GM23338 (cell line): ENCODE data around the gene BRD7. TPM values are rescaled to one million over a fixed set of nuclear protein-coding genes. Genes with fewer than 3 reads are reported as not detected.

Experiments
- ATAC-seq: fragments of 200-7000 bp; cut with Tn5 transposase; 3 replicates; pipeline ENCODE4 v1.9.1; 2020
- DNase-seq: peaks from one replicate; pipeline ENCODE4 v3.0.0-alpha.2; 2015; ENCODE audit warnings: low spot score
- H2AFZ ChIP-seq: fragments of 200-600 bp; sonication (generic); 2 replicates; pipeline ENCODE4 v1.8.0; 2016; ENCODE audit warnings: antibody characterized with exemption, mild to moderate bottlenecking, moderate library complexity
- H3F3A ChIP-seq: fragments of 200-600 bp; sonication (generic); replicated peaks from 2 replicates; pipeline ENCODE4 v1.8.0; 2017; ENCODE audit warnings: antibody characterized with exemption, mixed run types, low read depth
- H3K27ac ChIP-seq: fragments of 200-600 bp; sonication (generic); 2 replicates; pipeline ENCODE4 v1.6.1; 2016; ENCODE audit warnings: low read depth
- H3K27me3 ChIP-seq: fragments of 200-600 bp; sonication (generic); 2 replicates; pipeline ENCODE4 v1.8.0; 2016; ENCODE audit warnings: mild to moderate bottlenecking, mixed run types, moderate library complexity; ENCODE audit not compliant: insufficient read depth
- H3K36me3 ChIP-seq: fragments of 200-600 bp; sonication (generic); 2 replicates; pipeline ENCODE4 v1.8.0; 2016; ENCODE audit warnings: mild to moderate bottlenecking; ENCODE audit not compliant: insufficient read depth
- H3K4me1 ChIP-seq: fragments of 200-600 bp; sonication (generic); 2 replicates; pipeline ENCODE4 v1.8.0; 2016; ENCODE audit warnings: mild to moderate bottlenecking, moderate library complexity; ENCODE audit not compliant: insufficient read depth
- H3K4me2 ChIP-seq: fragments of 200-600 bp; sonication (generic); 2 replicates; pipeline ENCODE4 v1.7.1; 2017; ENCODE audit warnings: mixed run types
- H3K4me3 ChIP-seq: fragments of 200-600 bp; sonication (generic); 2 replicates; pipeline ENCODE4 v1.6.1; 2016; ENCODE audit warnings: mixed run types
- H3K79me2 ChIP-seq: fragments of 200-600 bp; sonication (generic); replicated peaks from 2 replicates; pipeline ENCODE4 v1.8.0; 2017; ENCODE audit warnings: mild to moderate bottlenecking; ENCODE audit not compliant: insufficient read depth
- H3K9me2 ChIP-seq: fragments of 200-600 bp; sonication (generic); 2 replicates; pipeline ENCODE4 v1.8.0; 2017; ENCODE audit not compliant: insufficient read depth
- H4K20me1 ChIP-seq: fragments of 200-600 bp; sonication (generic); replicated peaks from 2 replicates; pipeline ENCODE4 v1.8.0; 2017; ENCODE audit warnings: mild to moderate bottlenecking; ENCODE audit not compliant: insufficient read depth
- H3K27ac Mint-ChIP-seq: 2 replicates; pipeline ENCODE4 v1.8.0; 2020; ENCODE audit warnings: inconsistent platforms, mild to moderate bottlenecking, moderate library complexity, mixed read lengths
- H3K27me3 Mint-ChIP-seq: 3 replicates; pipeline ENCODE4 v1.8.0; 2022; ENCODE audit warnings: low read depth, mild to moderate bottlenecking, moderate library complexity, mixed read lengths, inconsistent platforms; ENCODE audit not compliant: insufficient read depth, poor library complexity
- H3K36me3 Mint-ChIP-seq: 3 replicates; pipeline ENCODE4 v1.8.0; 2021; ENCODE audit warnings: low read depth, mild to moderate bottlenecking, inconsistent platforms, moderate library complexity, mixed read lengths
- H3K4me1 Mint-ChIP-seq: 3 replicates; pipeline ENCODE4 v1.8.0; 2020; ENCODE audit warnings: mild to moderate bottlenecking, inconsistent platforms, mixed read lengths
- H3K4me3 Mint-ChIP-seq: 3 replicates; pipeline ENCODE4 v1.8.0; 2021; ENCODE audit warnings: moderate library complexity, mild to moderate bottlenecking, inconsistent platforms, mixed read lengths
- H3K9me3 Mint-ChIP-seq: 3 replicates; pipeline ENCODE4 v1.8.0; 2020; ENCODE audit warnings: moderate library complexity, mild to moderate bottlenecking, inconsistent platforms, mixed read lengths
- CREB1 ChIP-seq: fragments of 250-450 bp; sonication (Bioruptor Pico); IDR thresholded peaks from 2 replicates; pipeline ENCODE4 v1.5.0; 2020; ENCODE audit warnings: low read depth, mild to moderate bottlenecking, moderate library complexity
- CTCF ChIP-seq, 2 experiments: fragments of 200-600 bp in 1 of 2; sonication (generic) in 1 of 2; conservative IDR thresholded peaks; 2 replicates each; pipeline versions ENCODE4 v1.5.1 to v1.6.1; 2016 to 2017; ENCODE audit warnings: antibody characterized with exemption in 2 of 2, low read depth in 2 of 2, mild to moderate bottlenecking in 2 of 2, moderate library complexity in 1 of 2
- ETS1 ChIP-seq: IDR thresholded peaks from 2 replicates; pipeline ENCODE4 v1.6.1; 2016; ENCODE audit warnings: antibody characterized with exemption
- EZH2 ChIP-seq: fragments of 200-600 bp; sonication (generic); IDR thresholded peaks from one replicate; pipeline ENCODE4 v1.8.0; 2017; ENCODE audit warnings: antibody characterized with exemption, mild to moderate bottlenecking, low read depth; ENCODE audit not compliant: unreplicated experiment
- EZH2phosphoT487 ChIP-seq: fragments of 200-600 bp; sonication (generic); IDR thresholded peaks from one replicate; pipeline ENCODE4 v1.8.1; 2018; ENCODE audit warnings: antibody characterized with exemption; ENCODE audit not compliant: unreplicated experiment
- JUNB ChIP-seq: IDR thresholded peaks from one replicate; pipeline ENCODE4 v1.6.1; 2016; ENCODE audit warnings: antibody characterized with exemption; ENCODE audit not compliant: unreplicated experiment
- POLR2AphosphoS5 ChIP-seq: IDR thresholded peaks from 2 replicates; pipeline ENCODE4 v1.6.1; 2016; ENCODE audit warnings: antibody characterized with exemption, low read depth
- REST ChIP-seq: IDR thresholded peaks from one replicate; pipeline ENCODE4 v1.6.1; 2018; ENCODE audit warnings: antibody characterized with exemption; ENCODE audit not compliant: unreplicated experiment
- STAT1 ChIP-seq: IDR thresholded peaks from one replicate; pipeline ENCODE4 v1.6.1; 2016; ENCODE audit warnings: antibody characterized with exemption; ENCODE audit not compliant: unreplicated experiment
- ZNF114 ChIP-seq: fragments of 250-450 bp; sonication (Bioruptor Pico); IDR thresholded peaks from 2 replicates; pipeline ENCODE4 v1.5.0; 2020; ENCODE audit warnings: mild to moderate bottlenecking, moderate library complexity
- ZNF331 ChIP-seq: fragments of 250-450 bp; sonication (Bioruptor Pico); IDR thresholded peaks from 2 replicates; pipeline ENCODE4 v1.5.0; 2020; ENCODE audit warnings: low read depth, mild to moderate bottlenecking, moderate library complexity
- polyA plus RNA-seq: library from polyadenylated mRNA; unstranded; fragments of >200 nt; fragmentation: Nextera tagmentation; extraction: Ambion mirVana; gene quantifications from 2 replicates; pipeline ENCODE4 v1.2.1, GENCODE V29; 2016
- total RNA-seq: library from RNA; depleted of rRNA; stranded (reverse); fragments of >200 nt; shearing (Covaris generic); gene quantifications from 2 replicates; pipeline ENCODE4 v1.2.3, GENCODE V29; 2014

BRD7 gene
- total and polyA plus RNA-seq, 2 experiments from 2014 or later: 93.0 to 149 TPM

GRCh38 chr16:50331570-50331969, 37.2 kb downstream of the BRD7 start (continued):
- TF ChIP-seq CTCF (conservative IDR thresholded peaks at IDR 0.05; ENCODE audit: low read depth in 2 of 2): no peak
- TF ChIP-seq JUNB: no peak
- TF ChIP-seq EZH2phosphoT487: no peak
- no peak for TF ChIP-seq CREB1 (CRISPR knock-in tag)
- no peak for TF ChIP-seq ETS1
- no peak for TF ChIP-seq REST

GRCh38 chr16:50329446-50330189, 39.2 kb downstream of the BRD7 start:
- no peak overlapping the region for H3K27ac ChIP-seq
- Mint-ChIP-seq H3K27me3 (peaks cover 2% of the 10 kb centered on the region), H3K4me1 (no peaks in the 10 kb centered on the region), H3K27ac (no peak overlapping the region), H3K9me3 (no peaks in the 10 kb centered on the region), H3K36me3 (peaks cover 56% of the 10 kb centered on the region), H3K4me3 (no peak overlapping the region)
- no peaks in the 10 kb centered on the region for H3K27me3 ChIP-seq
- no peaks in the 10 kb centered on the region for H3F3A ChIP-seq
- no peaks in the 10 kb centered on the region for H3K9me2 ChIP-seq
- H3K36me3 ChIP-seq: peaks cover 17% of the 10 kb centered on the region; the same call in 1 of the 2 replicates
- H2AFZ ChIP-seq: no peak overlapping the region
- H3K79me2 ChIP-seq: peaks cover 17% of the 10 kb centered on the region
- peaks cover 11% of the 10 kb centered on the region; the same call in 1 of the 2 replicates for H4K20me1 ChIP-seq
- no peak overlapping the region for H3K4me2 ChIP-seq
- no peak overlapping the region for H3K4me3 ChIP-seq
- DNase-seq: no peak
- ATAC-seq: no peak
- no peaks in the 10 kb centered on the region for H3K4me1 ChIP-seq
- TF ChIP-seq JUNB (no peak), CREB1 (CRISPR knock-in tag) (no peak), ZNF114 (CRISPR knock-in tag) (no peak), STAT1 (no peak), POLR2AphosphoS5 (no peak), EZH2phosphoT487 (no peak), ZNF331 (CRISPR knock-in tag) (no peak), EZH2 (no peak), ETS1 (no peak), CTCF (conservative IDR thresholded peaks at IDR 0.05; ENCODE audit: low read depth in 2 of 2) (no peak)
